ENCODE data around the gene ATXN1. TPM values are rescaled to one million over a fixed set of nuclear protein-coding genes. Genes with fewer than 3 reads are reported as not detected.
A peak's percentile ranks its signal among the peaks of the same experiment; 100 is the strongest.

ATXN1 gene
- total RNA-seq, 1 donor from 2014 or later = 59.8 TPM

GRCh38 chr6:16694781-16695578 lies 66.3 kb downstream of the ATXN1 start:
- TF ChIP-seq CTCF (IDR thresholded peaks at IDR 0.05) = no peak
- ATAC-seq (ENCODE audit: low read depth) (peak; percentile 60), DNase-seq (no peak)
- intact Hi-C loops (cut with micrococcal nuclease) = no loop called here
- CTCF ChIA-PET = no interaction called here
- peaks cover under 1% of the 10 kb centered on the region for H3K27me3 Mint-ChIP-seq
- peaks cover 3% of the 10 kb centered on the region for H3K9me3 Mint-ChIP-seq
- H3K27ac Mint-ChIP-seq = peak overlapping the region; percentile 53
- H3K36me3 Mint-ChIP-seq (ENCODE audit: low read depth) = no peaks in the 10 kb centered on the region
- POLR2A ChIA-PET = interaction anchor here (0.6 to 1.6 kb wide), 2 partner anchors 17 to 66 kb away, joined by 3 to 5 read pairs; no protein-coding TSS in a partner anchor
- no peak overlapping the region for H3K4me3 Mint-ChIP-seq
- peaks cover 57% of the 10 kb centered on the region for H3K4me1 Mint-ChIP-seq

GRCh38 chr6:16691324-16691723 lies 69.9 kb downstream of the ATXN1 start:
- Mint-ChIP-seq H3K27me3 (no peaks in the 10 kb centered on the region), H3K4me1 (peaks cover 55% of the 10 kb centered on the region), H3K4me3 (no peak overlapping the region), H3K36me3 (ENCODE audit: low read depth) (no peaks in the 10 kb centered on the region), H3K27ac (peak overlapping the region; percentile 57), H3K9me3 (peaks cover 3% of the 10 kb centered on the region)
- ATAC-seq (ENCODE audit: low read depth) (no peak), DNase-seq (no peak)
- no peak for TF ChIP-seq CTCF (IDR thresholded peaks at IDR 0.05)
- intact Hi-C loops (cut with micrococcal nuclease) = no loop called here
- POLR2A ChIA-PET = interaction anchor here (0.6 to 1.6 kb wide), 4 partner anchors 11 to 99 kb away, joined by 3 to 12 read pairs (median 6); no protein-coding TSS in a partner anchor
- CTCF ChIA-PET = interaction anchor here (0.9 to 1.2 kb wide), 2 partner anchors 23 to 71 kb away, joined by 3 to 8 read pairs; partner anchors contain the start of gene ATXN1

- no peak for TF ChIP-seq CTCF (IDR thresholded peaks at IDR 0.05)
- intact Hi-C loops (cut with micrococcal nuclease) = no loop called here
- ATAC-seq (ENCODE audit: low read depth) (peak; percentile 79), DNase-seq (no peak)
- POLR2A ChIA-PET = interaction anchor here (0.6 to 1.6 kb wide), 6 partner anchors 11 to 99 kb away, joined by 3 to 12 read pairs (median 4); partner anchors contain the start of gene ATXN1
- Mint-ChIP-seq H3K27me3 (no peaks in the 10 kb centered on the region), H3K4me3 (peak overlapping the region; percentile 15), H3K9me3 (peaks cover 3% of the 10 kb centered on the region), H3K36me3 (ENCODE audit: low read depth) (no peaks in the 10 kb centered on the region), H3K27ac (peak overlapping the region; percentile 78), H3K4me1 (peaks cover 60% of the 10 kb centered on the region)
- CTCF ChIA-PET = interaction anchor here (1.2 kb wide), 1 partner anchor 72 kb away, joined by 8 read pairs; the partner anchor contains the start of gene ATXN1
These were observed 70.6 kb downstream of the ATXN1 start for GRCh38 chr6:16690608-16691142.

GRCh38 chr6:16689788-16690607 lies 71.3 kb downstream of the ATXN1 start:
- TF ChIP-seq CTCF (IDR thresholded peaks at IDR 0.05) = no peak
- intact Hi-C loops (cut with micrococcal nuclease) = no loop called here
- H3K27me3 Mint-ChIP-seq = no peaks in the 10 kb centered on the region
- ChIA-PET CTCF (no interaction called here), POLR2A (interaction anchor here (0.6 to 1.6 kb wide), 6 partner anchors 23 to 73 kb away, joined by 3 to 10 read pairs (median 6); partner anchors contain the start of gene ATXN1)
- no peaks in the 10 kb centered on the region for H3K36me3 Mint-ChIP-seq (ENCODE audit: low read depth)
- peak overlapping the region; percentile 78 for H3K27ac Mint-ChIP-seq
- DNase-seq (no peak), ATAC-seq (ENCODE audit: low read depth) (peak; percentile 20)
- peaks cover 62% of the 10 kb centered on the region for H3K4me1 Mint-ChIP-seq
- no peak overlapping the region for H3K4me3 Mint-ChIP-seq
- peaks cover 3% of the 10 kb centered on the region for H3K9me3 Mint-ChIP-seq

All from activated B cell treated with CpG ODN at 0.5 μM for 24 hours (primary cell).